ENCODE data around the gene ELOVL7. TPM values are rescaled to one million over a fixed set of nuclear protein-coding genes. Genes with fewer than 3 reads are reported as not detected.
"Not testable (repeated sequence)": the region's sequence is repeated elsewhere in the genome, so short reads cannot be mapped to it uniquely, and the experiment has no call there.

Gene ELOVL7
- total RNA-seq, 2 donors from 2014 or later = 2.7 to 5.9 TPM

- no peaks in the 10 kb centered on the region for H3K4me1 Mint-ChIP-seq (ENCODE audit: low read depth)
- no peak overlapping the region for H3K4me3 Mint-ChIP-seq
- no peak overlapping the region for H3K27ac Mint-ChIP-seq
- H3K27me3 Mint-ChIP-seq (ENCODE audit: low read depth) = peaks cover 6% of the 10 kb centered on the region
- ATAC-seq (replicated peaks in 1 of 2) (no peak), DNase-seq (no peak)
- no peaks in the 10 kb centered on the region for H3K9me3 Mint-ChIP-seq
- no peaks in the 10 kb centered on the region for H3K36me3 Mint-ChIP-seq (ENCODE audit: insufficient read depth in 2 of 2)
Measured at GRCh38 chr5:60754495-60754894, 89.6 kb downstream of the ELOVL7 start.

DNA sequence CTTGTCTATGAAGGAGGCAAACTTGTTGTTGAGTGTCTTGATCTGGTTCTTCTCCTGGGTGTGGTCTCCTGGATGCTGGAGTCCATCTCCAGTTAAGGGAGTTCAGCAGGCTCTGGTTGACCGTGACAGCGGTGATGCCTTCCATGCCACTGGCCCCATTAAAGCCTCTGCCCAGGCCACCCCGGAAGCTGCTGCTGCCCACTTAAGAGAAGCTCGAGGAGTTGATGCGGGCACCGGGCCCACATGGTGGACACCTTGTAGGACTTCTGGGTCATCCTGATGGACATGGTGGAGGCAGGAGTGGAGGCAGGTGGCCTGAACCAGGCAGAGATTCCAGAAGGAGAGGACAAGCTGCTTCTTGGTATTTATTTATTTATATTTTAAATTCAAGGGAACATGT lies 99.4 kb downstream of the ELOVL7 start:
- Mint-ChIP-seq H3K27ac (no peak overlapping the region), H3K27me3 (ENCODE audit: low read depth) (no peaks in the 10 kb centered on the region), H3K9me3 (peaks cover 3 to 6% of the 10 kb centered on the region in 2 donors), H3K36me3 (ENCODE audit: insufficient read depth in 2 of 2) (peaks cover 0 to 3% of the 10 kb centered on the region in 2 donors), H3K4me3 (no peak overlapping the region), H3K4me1 (ENCODE audit: low read depth) (no peaks in the 10 kb centered on the region)
- ATAC-seq (replicated peaks in 1 of 2) = no peak
- DNase-seq = no peak

GRCh38 chr5:60743511-60744314 lies 100.4 kb downstream of the ELOVL7 start:
- H3K27ac Mint-ChIP-seq = no peak overlapping the region

DNA sequence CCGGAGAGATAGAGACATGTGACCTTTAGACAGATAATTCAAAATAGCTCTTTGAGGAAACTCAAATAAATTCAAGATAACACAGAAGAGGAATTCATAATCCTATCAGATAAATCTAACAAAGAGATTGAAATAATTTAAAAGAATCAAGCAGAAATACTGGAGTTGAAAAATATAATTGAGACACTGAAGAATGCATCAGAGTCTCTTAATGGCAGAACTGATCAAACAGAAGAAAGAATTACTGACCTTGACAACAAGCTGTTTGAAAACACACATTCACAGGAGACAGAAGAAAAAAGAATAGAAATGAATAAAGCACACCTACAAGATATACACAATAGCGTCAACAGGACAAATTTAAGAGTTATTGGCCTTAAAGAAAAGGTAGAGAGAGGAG lies 103.7 kb downstream of the ELOVL7 start:
- no peak overlapping the region for H3K27ac Mint-ChIP-seq
- H3K36me3 Mint-ChIP-seq (ENCODE audit: insufficient read depth in 2 of 2) = peaks cover 0 to 3% of the 10 kb centered on the region in 2 donors
- no peak for DNase-seq
- H3K27me3 Mint-ChIP-seq (ENCODE audit: low read depth) = peaks cover 5% of the 10 kb centered on the region
- H3K4me3 Mint-ChIP-seq = no peak overlapping the region
- H3K4me1 Mint-ChIP-seq (ENCODE audit: low read depth) = no peaks in the 10 kb centered on the region
- H3K9me3 Mint-ChIP-seq = peaks cover 3 to 6% of the 10 kb centered on the region in 2 donors
- no peak for ATAC-seq (replicated peaks in 1 of 2)

More at GRCh38 chr5:60743511-60744314, 100.4 kb downstream of the ELOVL7 start:
- Mint-ChIP-seq H3K4me3 (no peak overlapping the region), H3K4me1 (ENCODE audit: low read depth) (no peaks in the 10 kb centered on the region), H3K27me3 (ENCODE audit: low read depth) (no peaks in the 10 kb centered on the region), H3K36me3 (ENCODE audit: insufficient read depth in 2 of 2) (peaks cover 0 to 3% of the 10 kb centered on the region in 2 donors), H3K9me3 (peaks cover 3 to 6% of the 10 kb centered on the region in 2 donors)
- DNase-seq (no peak), ATAC-seq (replicated peaks in 1 of 2) (no peak)

GRCh38 chr5:60738933-60739332 lies 105.1 kb downstream of the ELOVL7 start:
- Mint-ChIP-seq H3K27ac (no peak overlapping the region), H3K4me3 (no peak overlapping the region), H3K36me3 (ENCODE audit: insufficient read depth in 2 of 2) (peaks cover 0 to 3% of the 10 kb centered on the region in 2 donors), H3K27me3 (ENCODE audit: low read depth) (peaks cover 5% of the 10 kb centered on the region), H3K4me1 (ENCODE audit: low read depth) (no peaks in the 10 kb centered on the region), H3K9me3 (peaks cover 3 to 6% of the 10 kb centered on the region in 2 donors)
- DNase-seq (no peak), ATAC-seq (replicated peaks in 1 of 2) (no peak)

- no peak overlapping the region for H3K27ac Mint-ChIP-seq
- DNase-seq (no peak), ATAC-seq (replicated peaks in 1 of 2) (no peak)
- peaks cover 5% of the 10 kb centered on the region for H3K27me3 Mint-ChIP-seq (ENCODE audit: low read depth)
- H3K4me1 Mint-ChIP-seq (ENCODE audit: low read depth) = no peaks in the 10 kb centered on the region
- peaks cover 3 to 6% of the 10 kb centered on the region in 2 donors for H3K9me3 Mint-ChIP-seq
- H3K36me3 Mint-ChIP-seq (ENCODE audit: insufficient read depth in 2 of 2) = peaks cover 0 to 3% of the 10 kb centered on the region in 2 donors
- no peak overlapping the region for H3K4me3 Mint-ChIP-seq
Measured at GRCh38 chr5:60738461-60738860, 105.6 kb downstream of the ELOVL7 start.

DNA sequence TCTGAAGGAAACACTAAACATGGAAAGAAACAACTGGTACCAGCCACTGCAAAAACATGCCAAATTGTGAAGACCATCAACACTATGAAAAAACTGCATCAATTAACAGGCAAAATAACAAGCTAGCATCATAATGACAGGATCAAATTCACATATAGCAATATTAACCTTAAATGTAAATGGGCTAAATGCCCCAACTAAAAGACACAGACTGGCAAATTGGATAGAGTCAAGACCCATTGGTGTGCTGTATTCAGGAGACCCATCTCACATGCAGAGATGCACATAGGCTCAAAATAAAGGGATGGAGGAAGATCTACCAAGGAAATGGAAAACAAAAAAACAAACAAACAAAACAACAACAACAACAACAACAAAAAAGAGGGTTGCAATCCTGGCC lies 113.2 kb downstream of the ELOVL7 start:
- ATAC-seq (replicated peaks in 1 of 2); H3K4me3 Mint-ChIP-seq; H3K4me1 Mint-ChIP-seq (ENCODE audit: low read depth); H3K27me3 Mint-ChIP-seq (ENCODE audit: low read depth); H3K36me3 Mint-ChIP-seq (ENCODE audit: insufficient read depth in 2 of 2); DNase-seq; H3K9me3 Mint-ChIP-seq; H3K27ac Mint-ChIP-seq: not testable (repeated sequence)

DNA sequence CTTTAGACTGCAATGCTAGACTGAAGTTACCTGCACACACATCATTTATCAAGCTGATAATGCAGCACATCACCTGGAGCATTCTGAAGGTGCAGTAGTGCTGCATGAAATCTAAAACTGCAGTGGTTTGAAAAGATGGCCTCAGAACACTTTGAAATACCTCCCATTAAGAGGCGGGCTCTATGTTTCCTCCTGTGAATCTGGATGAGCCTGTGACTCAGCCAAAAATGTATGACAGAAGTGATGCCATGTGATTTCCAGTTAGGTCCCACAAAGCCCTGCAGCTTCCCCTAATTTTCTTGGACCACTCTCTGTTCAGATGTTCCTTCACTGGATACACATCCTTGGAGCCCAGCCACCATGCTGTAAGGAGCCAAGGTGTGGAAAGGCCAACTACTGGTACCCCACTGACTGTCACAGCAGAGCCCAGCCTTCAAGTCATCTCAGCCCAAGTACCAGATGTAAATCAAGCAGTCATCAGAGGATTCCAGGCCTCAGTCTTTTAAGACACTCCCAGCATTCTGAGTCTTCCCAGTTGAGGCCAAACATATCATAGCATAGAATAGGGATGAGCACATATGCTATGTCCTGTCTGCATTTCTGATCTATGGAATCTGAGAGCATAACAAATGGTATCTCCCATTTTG lies 116.9 kb downstream of the ELOVL7 start:
- no peaks in the 10 kb centered on the region for H3K9me3 Mint-ChIP-seq
- no peak overlapping the region for H3K27ac Mint-ChIP-seq
- H3K27me3 Mint-ChIP-seq (ENCODE audit: low read depth) = no peaks in the 10 kb centered on the region
- DNase-seq = no peak
- H3K4me3 Mint-ChIP-seq = no peak overlapping the region
- H3K36me3 Mint-ChIP-seq (ENCODE audit: insufficient read depth in 2 of 2) = no peaks in the 10 kb centered on the region
- no peaks in the 10 kb centered on the region for H3K4me1 Mint-ChIP-seq (ENCODE audit: low read depth)
- no peak for ATAC-seq (replicated peaks in 1 of 2)

- DNase-seq (no peak), ATAC-seq (replicated peaks in 1 of 2) (no peak)
- Mint-ChIP-seq H3K27ac (no peak overlapping the region), H3K36me3 (ENCODE audit: insufficient read depth in 2 of 2) (no peaks in the 10 kb centered on the region), H3K9me3 (no peaks in the 10 kb centered on the region), H3K4me3 (no peak overlapping the region), H3K4me1 (ENCODE audit: low read depth) (no peaks in the 10 kb centered on the region), H3K27me3 (ENCODE audit: low read depth) (no peaks in the 10 kb centered on the region)
Measured at GRCh38 chr5:60724126-60724525, 119.9 kb downstream of the ELOVL7 start.

DNA sequence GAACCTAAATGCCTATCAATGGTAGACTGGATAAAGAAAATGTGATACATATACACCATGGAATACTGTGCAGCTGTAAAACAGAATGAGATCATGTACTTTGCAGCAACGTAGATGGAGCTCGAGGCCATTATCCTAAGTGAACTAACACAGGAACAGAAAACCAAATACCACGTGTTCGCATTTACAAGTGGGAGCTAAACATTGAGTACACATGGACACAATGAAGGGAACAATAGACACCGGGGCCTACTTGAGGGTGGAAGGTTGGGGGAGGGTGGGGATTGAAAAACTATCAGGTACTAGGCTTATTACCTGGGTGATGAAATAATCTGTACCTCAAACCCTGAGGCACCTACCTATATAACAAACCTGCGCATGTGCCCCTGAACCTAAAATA lies 121.7 kb downstream of the ELOVL7 start:
- Mint-ChIP-seq H3K4me3 (no peak overlapping the region), H3K4me1 (ENCODE audit: low read depth) (no peaks in the 10 kb centered on the region), H3K27ac (no peak overlapping the region), H3K36me3 (ENCODE audit: insufficient read depth in 2 of 2) (peaks cover 0 to 1% of the 10 kb centered on the region in 2 donors), H3K9me3 (peaks cover 1 to 2% of the 10 kb centered on the region in 2 donors), H3K27me3 (ENCODE audit: low read depth) (no peaks in the 10 kb centered on the region)
- DNase-seq = no peak
- no peak for ATAC-seq (replicated peaks in 1 of 2)

GRCh38 chr5:60719329-60719728 lies 124.7 kb downstream of the ELOVL7 start:
- ATAC-seq (replicated peaks in 1 of 2) (no peak), DNase-seq (no peak)
- Mint-ChIP-seq H3K27ac (no peak overlapping the region), H3K27me3 (ENCODE audit: low read depth) (peaks cover 17% of the 10 kb centered on the region), H3K4me1 (ENCODE audit: low read depth) (no peaks in the 10 kb centered on the region), H3K36me3 (ENCODE audit: insufficient read depth in 2 of 2) (peaks cover 3 to 4% of the 10 kb centered on the region in 2 donors), H3K9me3 (peaks cover 4 to 5% of the 10 kb centered on the region in 2 donors), H3K4me3 (no peak overlapping the region)

- H3K9me3 Mint-ChIP-seq = peaks cover 4 to 7% of the 10 kb centered on the region in 2 donors
- H3K27ac Mint-ChIP-seq = no peak overlapping the region
- no peak overlapping the region for H3K4me3 Mint-ChIP-seq
- H3K36me3 Mint-ChIP-seq (ENCODE audit: insufficient read depth in 2 of 2) = peaks cover 3 to 4% of the 10 kb centered on the region in 2 donors
- DNase-seq (no peak), ATAC-seq (replicated peaks in 1 of 2) (no peak)
- no peaks in the 10 kb centered on the region for H3K4me1 Mint-ChIP-seq (ENCODE audit: low read depth)
- H3K27me3 Mint-ChIP-seq (ENCODE audit: low read depth) = peaks cover 17% of the 10 kb centered on the region
Measured at GRCh38 chr5:60718166-60718892, 125.7 kb downstream of the ELOVL7 start.
